ENCODE measurements around the gene NT5C.
"Not testable (repeated sequence)": the region's sequence is repeated elsewhere in the genome, so short reads cannot be mapped to it uniquely, and the experiment has no call there.

NT5C gene

DNA sequence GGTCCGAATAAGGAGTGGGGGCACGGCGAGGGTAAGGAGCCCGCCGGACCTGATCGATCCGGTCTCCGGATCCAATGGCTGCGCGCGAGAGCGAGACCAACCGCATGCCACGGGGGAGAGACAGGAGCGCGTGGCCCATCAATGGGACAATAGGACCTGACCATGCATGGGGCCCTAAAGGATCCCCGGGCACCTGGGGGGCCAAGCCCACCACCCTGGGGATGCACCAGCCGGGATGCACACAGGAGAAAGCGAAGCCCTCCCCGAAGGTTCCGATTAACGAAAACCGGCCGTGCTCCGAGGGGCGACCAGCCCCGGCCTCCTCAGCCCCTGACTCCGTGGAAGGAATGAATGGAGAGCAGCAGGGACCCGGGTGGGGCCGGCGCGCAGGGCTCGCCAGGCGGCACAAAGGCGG is 22.2 kb upstream of the NT5C start:
- DNase-seq = peak; percentile 60 to 66
- TF ChIP-seq POLR2A (IDR thresholded peaks at IDR 0.05; ENCODE audit: low read length) (no peak), GATA1 (IDR thresholded peaks at IDR 0.05; ENCODE audit: low read depth, low read length) (no peak)

DNA sequence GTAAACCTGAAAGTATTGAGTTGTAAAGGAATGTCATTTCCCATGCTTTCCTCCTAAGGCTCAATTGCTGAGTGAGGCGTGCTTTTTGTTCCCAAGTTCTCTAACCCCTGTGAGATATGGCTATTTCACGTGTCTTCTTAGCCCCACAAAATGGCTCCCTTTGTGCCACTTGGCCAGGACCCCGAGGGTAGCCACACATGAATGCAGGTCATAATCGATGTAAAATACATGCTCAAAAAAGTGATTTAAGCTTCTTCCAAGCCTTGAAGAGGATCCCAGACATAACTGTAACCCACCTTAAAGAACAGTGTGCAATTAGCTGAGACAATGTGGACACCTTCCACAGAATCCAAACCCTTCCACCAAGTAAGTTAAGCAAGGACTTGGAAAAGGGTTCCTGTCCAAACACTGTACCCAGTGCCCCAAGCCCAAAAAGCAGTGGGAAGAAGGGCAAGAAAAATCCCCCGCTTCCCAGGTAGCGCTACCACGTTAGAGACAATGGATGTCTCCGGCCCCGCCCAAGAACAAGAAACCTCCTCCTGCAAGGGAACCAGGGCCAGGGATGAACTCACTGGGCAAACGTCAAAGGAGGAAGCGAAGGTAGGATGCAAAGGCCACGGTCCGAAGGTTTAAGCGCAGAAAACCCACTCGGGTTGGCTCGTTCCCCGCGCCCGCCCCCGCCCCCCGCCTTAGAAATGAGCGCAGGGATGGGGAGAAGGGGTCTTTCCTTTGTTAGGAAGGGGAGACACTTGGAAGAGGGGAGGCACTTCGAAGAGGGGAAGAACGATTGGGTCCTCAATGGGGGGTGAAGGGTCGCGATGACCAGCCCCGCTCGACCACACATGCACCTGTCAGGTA is 21.6 kb upstream of the NT5C start:
- TF ChIP-seq POLR2A (IDR thresholded peaks at IDR 0.05; ENCODE audit: low read length) (no peak), GATA1 (IDR thresholded peaks at IDR 0.05; ENCODE audit: low read depth, low read length) (no peak)
- DNase-seq = peak; percentile 42 to 50

DNA sequence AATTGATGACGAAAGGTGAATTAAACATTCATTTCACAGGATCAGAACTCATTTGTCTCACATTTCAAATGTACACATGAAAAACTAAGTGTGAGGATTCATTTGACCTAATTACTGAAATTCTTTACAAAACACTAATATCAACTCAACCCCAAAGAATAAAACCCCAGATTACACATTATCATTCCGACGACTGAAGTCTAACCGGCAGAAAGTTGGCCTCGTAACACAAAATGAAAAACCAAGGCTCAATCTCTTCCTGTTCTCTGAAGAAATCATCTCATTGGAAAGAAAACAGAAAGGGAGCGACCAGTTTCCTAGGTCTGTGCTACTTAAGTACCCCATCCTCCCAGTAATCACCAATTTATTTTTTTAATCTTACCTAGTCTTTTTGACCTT is 21.0 kb upstream of the NT5C start:
- no peak for DNase-seq
- TF ChIP-seq GATA1 (IDR thresholded peaks at IDR 0.05; ENCODE audit: low read depth, low read length) = no peak
- no peak for TF ChIP-seq POLR2A (IDR thresholded peaks at IDR 0.05; ENCODE audit: low read length)

DNA sequence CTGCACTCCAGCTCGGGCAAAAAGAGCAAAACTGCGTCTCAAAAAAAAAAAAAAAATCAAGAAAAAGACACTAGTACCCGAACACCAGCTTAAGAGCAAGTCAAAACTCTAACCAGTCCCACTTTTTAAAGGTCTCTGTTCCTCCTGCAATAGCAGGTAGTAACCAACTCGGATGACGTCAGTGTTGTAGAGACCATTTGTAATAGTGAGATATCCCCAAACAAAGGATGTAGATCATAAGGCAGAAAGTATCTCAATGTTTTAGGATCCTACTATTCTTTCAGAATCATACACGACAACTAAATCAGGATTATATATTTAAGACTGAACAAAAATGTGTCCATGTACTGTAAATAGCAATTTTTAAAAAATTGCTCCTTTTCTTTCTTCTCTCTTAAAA is 20.4 kb upstream of the NT5C start:
- TF ChIP-seq GATA1 (IDR thresholded peaks at IDR 0.05; ENCODE audit: low read depth, low read length) (no peak), POLR2A (IDR thresholded peaks at IDR 0.05; ENCODE audit: low read length) (no peak)
- DNase-seq = no peak

DNA sequence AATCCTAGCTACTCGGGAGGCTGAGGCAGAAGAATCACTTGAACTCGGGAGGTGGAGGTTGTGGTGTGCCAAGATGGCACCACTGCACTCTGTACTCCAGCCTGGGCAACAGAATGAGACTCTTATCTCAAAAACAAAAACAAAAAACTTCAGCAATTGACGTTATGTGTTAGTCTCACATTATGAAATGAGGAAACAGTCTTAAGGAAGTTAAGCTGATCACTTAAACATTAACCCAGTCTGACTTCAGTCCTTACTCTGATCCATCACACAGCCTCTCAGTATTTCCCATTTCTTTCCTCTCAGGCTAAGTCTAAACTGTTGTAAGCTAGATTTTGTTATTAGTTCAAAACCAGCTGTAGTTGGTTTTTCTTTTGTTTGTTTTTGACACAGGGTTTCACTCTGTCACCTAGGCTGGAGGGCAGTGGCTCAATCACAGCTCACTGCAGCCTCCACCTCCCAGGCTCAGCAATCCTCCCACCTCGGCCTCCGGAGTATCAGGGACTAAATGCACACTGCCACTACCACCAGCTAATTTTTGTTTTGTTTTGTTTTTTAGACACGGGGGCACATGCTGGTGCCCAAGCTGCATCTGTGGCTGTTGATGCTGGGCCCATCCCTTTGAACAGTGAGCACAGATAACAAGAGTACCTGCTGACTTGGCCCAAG is 16.5 kb upstream of the NT5C start:
- DNase-seq = no peak
- TF ChIP-seq POLR2A (IDR thresholded peaks at IDR 0.05; ENCODE audit: low read length) = no peak
- no peak for TF ChIP-seq GATA1 (IDR thresholded peaks at IDR 0.05; ENCODE audit: low read depth, low read length)

DNA sequence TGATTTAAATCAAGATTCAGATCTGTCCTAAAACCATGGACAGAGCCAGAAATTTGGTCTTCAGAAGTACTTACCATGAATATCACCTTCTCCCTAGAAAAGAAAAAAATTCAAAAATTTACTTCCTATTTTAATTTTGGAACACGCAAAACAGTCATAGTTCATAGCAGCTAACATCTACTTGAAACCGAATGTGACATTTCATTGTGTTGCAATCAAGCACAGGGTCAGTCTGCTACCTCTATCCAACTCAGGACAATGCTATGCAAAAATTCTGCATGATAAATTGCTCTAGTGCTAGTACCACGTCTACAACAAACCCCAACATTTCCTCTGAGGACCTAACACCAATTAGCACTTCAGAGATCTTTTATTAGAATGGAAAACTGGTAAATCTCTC is 15.1 kb upstream of the NT5C start:
- DNase-seq = no peak
- TF ChIP-seq POLR2A (IDR thresholded peaks at IDR 0.05; ENCODE audit: low read length) = no peak

DNA sequence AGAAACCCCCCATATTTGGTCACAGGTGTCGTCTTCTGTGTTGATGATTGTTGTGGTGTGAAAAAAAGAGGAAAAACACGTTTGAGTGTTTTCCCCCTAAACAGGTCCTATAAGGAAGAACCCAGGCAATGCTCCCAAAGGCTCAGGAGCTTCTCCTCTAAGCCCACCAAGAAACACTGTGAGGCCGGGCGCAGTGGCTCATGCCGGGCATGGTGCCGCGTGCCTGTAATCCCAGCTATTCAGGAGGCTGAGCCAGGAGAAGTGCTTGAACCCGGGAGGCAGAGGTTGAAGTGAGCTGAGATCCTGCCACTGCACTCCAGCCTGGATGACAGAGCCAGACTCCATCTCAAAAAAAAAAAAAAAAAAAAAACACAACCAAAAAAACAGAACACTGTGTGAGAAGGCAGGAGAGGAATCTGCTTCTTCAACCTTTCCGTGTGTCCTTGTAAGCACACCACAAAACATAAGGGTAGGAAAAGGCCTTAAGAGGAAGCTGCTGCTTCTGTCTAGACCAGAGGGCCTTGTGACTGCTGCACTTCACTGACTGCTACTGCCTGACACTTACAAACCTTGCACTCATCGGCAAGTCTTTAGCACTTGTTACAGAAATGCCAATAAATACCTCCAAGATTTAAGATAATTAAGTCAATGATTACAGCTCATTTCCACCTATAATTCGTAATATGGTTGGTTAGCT is 13.4 kb upstream of the NT5C start:
- DNase-seq = no peak
- no peak for TF ChIP-seq POLR2A (IDR thresholded peaks at IDR 0.05; ENCODE audit: low read length)
- TF ChIP-seq GATA1 (IDR thresholded peaks at IDR 0.05; ENCODE audit: low read depth, low read length) = no peak

DNA sequence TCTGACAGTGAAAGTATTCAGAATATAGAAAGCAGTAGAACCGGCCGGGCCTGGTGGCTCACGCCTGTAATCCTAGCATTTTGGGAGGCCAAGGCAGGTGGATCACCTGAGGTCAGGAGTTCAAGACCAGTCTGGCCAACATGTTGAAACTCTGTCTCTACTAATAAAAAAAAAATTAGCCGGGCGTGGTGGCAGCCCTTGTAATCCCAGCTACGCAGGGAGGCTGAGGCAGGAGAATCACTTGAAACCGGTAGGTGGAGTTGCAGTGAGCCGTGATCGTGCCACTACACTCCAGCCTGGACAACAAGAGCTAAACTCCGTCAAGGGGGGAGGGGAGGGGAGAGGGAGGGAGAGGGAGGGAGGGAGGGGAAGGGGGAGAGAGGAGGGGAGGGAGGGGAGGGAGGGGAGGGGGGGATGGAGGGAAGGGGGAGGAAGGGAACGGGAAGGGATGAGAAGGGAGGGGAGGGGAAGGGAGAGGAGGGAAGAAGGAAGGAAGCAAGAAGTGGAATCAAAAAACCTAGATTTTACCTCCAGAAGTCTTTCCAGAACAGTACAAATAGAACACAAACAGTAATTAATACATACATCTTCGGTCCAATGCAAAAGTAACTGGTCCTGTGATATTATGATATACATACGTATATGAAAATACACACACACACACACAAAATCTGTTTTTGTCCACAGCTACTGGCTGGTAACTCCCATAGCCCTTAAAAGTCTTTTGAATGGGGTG is 10.9 kb upstream of the NT5C start:
- DNase-seq = no peak
- TF ChIP-seq POLR2A (IDR thresholded peaks at IDR 0.05; ENCODE audit: low read length) = no peak

DNA sequence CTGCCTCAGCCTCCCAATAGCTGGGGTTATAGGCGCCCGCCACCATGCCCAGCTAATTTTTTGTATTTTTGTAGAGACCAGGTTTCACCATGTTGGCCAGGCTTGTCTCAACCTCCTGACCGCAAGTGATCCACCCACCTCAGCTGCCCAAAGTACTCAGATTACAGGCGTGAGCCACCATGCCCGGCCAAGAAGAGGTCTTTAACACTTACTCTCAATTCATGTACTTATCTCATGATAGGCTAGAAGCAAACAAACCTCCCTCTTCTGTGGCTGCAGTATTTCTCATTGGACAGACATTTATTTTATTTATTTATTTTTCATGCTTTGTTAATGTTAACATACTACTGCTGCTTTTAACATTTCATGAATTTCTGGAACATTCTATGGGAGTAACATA is 7.0 kb upstream of the NT5C start:
- TF ChIP-seq POLR2A (IDR thresholded peaks at IDR 0.05; ENCODE audit: low read length) = no peak
- no peak for DNase-seq

DNA sequence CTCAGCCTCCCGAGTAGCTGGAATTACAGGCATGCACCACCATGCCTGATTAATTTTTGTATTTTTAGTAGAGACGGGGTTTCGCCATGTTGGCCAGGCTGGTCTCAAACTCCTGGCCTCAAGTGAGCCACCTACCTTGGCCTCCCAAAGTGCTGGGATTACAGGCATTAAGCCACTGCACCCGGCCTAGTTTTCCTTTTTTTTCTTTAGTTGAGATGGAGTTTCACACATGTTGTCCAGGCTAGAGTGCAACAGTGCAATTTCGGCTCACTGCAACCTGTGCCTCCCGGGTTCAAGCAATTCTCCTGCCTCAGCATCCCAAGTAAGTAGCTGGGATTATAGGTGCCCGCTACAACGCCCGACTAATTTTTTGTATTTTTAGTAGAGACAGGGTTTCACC is 6.2 kb upstream of the NT5C start:
- DNase-seq = not testable (repeated sequence)

DNA sequence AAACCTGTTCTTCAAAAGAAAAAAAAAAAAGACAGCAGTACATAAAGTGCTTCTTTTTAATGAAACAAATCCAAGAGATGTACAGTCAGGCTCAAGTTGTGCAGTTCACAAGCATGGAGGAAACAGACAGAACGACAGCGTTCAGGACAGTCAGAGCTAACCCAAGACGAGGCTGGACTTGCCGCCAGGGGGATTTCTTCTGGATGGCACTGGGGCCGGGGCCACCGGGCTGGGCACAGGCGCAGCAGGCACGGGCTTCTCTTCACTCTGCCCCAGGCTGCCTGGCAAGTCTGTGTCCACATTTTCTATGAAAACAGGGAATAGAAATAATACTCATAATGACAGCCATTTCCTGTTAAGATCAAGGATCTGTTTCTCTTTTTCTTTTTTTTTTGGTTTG is 4.4 kb upstream of the NT5C start:
- TF ChIP-seq GATA1 (IDR thresholded peaks at IDR 0.05; ENCODE audit: low read depth, low read length) = no peak
- no peak for DNase-seq

DNA sequence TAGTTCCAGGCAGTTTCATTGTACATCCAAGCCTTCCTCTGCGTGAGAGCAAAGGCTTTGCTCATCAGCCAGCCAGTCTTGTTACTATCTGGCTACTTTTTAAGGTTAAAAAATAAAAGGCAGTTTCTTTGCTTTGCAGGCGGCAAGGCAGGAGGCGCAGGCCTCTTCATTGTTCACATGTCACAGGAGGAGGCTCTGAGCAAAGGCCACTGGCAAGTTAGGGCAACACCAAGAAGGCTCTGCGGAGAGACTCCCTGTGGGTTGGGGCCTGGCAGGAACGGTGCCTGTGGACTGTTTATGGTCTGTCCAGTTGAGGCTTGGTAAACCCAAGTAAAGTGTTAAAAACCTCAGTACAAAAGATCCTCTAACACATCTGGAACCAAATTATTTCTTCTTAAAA is 3.9 kb upstream of the NT5C start:
- no peak for TF ChIP-seq GATA1 (IDR thresholded peaks at IDR 0.05; ENCODE audit: low read depth, low read length)
- TF ChIP-seq POLR2A (IDR thresholded peaks at IDR 0.05; ENCODE audit: low read length) = no peak
- DNase-seq = no peak

DNA sequence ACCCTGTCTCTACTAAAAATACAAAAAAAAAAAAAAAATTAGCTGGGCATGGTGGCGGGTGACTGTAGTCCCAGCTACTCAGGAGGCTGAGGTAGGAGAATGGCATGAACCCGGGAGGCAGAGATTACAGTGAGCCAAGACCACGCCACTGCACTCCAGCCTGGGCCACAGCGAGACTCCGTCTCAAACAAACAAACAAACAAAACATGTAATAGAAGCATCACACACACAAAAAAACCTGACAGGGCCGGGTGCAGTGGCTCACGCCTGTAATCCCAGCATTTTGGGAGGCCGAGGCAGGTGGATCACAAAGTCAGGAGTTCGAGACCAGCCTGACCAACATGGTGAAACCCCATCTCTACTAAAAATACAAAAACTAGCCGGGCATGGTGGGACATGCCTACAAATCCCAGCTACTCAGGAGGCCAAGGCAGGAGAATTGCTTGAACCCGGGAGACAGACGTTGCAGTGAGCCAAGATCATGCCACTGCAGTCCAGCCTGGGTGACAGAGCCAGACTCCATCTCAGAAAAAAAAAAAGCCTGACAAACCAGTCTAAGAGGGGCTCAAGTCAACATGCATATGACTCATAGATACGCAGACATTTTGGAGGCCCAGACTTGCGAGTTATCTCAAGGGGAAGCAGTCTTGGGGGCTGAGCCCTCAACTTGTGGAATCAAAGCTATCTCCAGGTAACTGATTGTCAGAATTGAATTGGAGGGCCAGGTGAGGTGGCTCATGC is 2.2 kb upstream of the NT5C start:
- DNase-seq = not testable (repeated sequence)

DNA sequence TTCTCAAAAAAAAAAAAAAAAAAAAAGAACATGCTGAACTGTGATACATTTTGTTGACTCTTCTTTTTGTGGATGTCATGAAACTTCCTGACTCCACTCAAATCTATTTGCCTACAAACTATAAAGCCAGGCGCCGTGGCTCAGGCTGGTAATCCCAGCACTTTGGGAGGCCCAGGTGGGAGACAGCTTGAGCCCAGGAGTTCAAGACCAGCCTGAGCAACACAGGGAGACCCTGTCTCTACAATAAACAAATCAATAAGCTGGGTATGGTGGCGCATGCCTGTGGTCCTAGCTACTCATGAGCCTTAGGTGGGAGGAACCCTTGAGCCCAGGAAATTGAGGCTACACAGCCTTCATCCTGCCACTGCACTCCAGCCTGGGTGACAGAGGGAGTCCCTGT is 1.5 kb upstream of the NT5C start:
- no peak for TF ChIP-seq GATA1 (IDR thresholded peaks at IDR 0.05; ENCODE audit: low read depth, low read length)
- no peak for TF ChIP-seq POLR2A (IDR thresholded peaks at IDR 0.05; ENCODE audit: low read length)
- DNase-seq = no peak

DNA sequence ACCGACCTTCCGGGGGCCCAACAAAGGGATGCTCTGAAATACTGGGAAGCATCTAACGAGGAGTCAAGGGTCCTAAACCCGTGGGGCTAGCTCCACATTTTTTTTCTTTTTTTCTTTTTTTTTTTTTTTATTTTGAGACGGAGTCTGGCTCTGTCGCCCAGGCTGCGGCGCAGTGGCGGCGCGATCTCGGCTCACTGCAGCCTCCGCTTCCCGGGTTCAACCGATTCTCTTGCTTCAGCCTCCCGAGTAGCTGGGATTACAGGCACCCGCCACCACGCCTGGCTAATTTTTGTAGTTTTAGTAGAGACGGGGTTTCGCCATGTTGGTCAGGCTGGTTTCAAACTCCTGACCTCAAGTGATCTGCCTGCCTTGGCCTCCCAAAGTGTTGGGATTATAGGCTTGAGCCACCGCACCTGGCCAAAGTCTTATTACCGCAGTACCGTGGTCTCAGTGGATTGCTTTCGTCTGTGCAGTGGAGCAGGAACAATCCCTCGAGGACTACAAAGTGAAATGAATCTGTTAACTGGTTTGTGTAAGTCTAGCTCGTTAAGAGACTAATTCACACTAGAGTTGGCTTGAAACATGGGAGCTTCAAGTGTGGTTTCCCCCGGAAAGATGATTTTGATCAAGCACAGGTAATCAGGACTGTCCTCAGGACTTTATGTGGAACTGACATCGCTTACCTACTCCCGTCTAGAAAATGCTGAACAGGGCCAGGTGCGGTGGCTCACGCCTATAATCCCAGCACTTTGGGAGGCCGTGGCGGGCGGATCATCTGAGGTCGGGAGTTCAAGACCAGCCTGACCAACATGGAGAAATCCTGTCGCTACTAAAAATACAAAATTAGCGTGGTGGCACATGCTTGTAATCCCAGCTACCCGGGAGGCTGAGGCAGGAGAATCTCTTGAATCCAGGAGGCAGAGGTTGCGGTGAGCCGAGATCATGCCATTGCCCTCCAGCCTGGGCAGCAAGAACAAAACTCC is 767 bp upstream of the NT5C start:
- DNase-seq = not testable (repeated sequence)

Measured in erythroblast (primary cell).